Esophagus squamous epithelium (tissue), 5 donors: ENCODE data around the gene PLBD2. TPM values are rescaled to one million over a fixed set of nuclear protein-coding genes. Genes with fewer than 3 reads are reported as not detected.

Source experiments
- DNase-seq: peaks from one replicate; lab custom pipeline; 2025; lab: John Stamatoyannopoulos, UW
- H3K27ac ChIP-seq, 4 donors: fragments of 200-600 bp; sonication (generic); one replicate each; pipeline ENCODE4 v1.5.1; 2016 to 2019; ENCODE audit warnings: mild to moderate bottlenecking in 1 of 4
- H3K27me3 ChIP-seq, 4 donors: fragments of 200-600 bp; sonication (generic); 1 replicate in 3 of 4; 2 replicates in 1 of 4; pipeline versions ENCODE4 v1.5.1 to v1.6.0; 2017 to 2021; ENCODE audit warnings: antibody characterized with exemption in 1 of 4
- H3K36me3 ChIP-seq, 3 donors: fragments of 200-600 bp; sonication (generic); one replicate each; pipeline ENCODE4 v1.5.1; 2016 to 2019
- H3K4me1 ChIP-seq, 3 donors: fragments of 200-600 bp; sonication (generic); one replicate each; pipeline ENCODE4 v1.5.1; 2017 to 2019
- H3K4me3 ChIP-seq, 4 donors: fragments of 200-600 bp; sonication (generic); 1 replicate in 3 of 4; 2 replicates in 1 of 4; pipeline ENCODE4 v1.5.1; 2016 to 2019; ENCODE audit warnings: mild to moderate bottlenecking in 2 of 4, moderate library complexity in 1 of 4
- H3K9me3 ChIP-seq, 3 donors: fragments of 200-600 bp; sonication (generic); one replicate each; pipeline ENCODE4 v1.5.1; 2016 to 2019
- POLR2A ChIP-seq, 4 donors: fragments of 450-650 bp; IDR thresholded peaks; one replicate each; pipeline ENCODE4 v1.6.1; 2017; ENCODE audit warnings: antibody characterized with exemption in 4 of 4, mild to moderate bottlenecking in 4 of 4, moderate library complexity in 3 of 4
- WGBS, 2 donors: methylation state at CpG; one replicate each; pipeline ENCODE4 v1.1.5; 2018; 5-methylcytosine and 5-hydroxymethylcytosine counted together
- intact Hi-C: fragments of 100-400 bp; cut with DNase I; formaldehyde crosslinking; loops from one replicate; pipeline ENCODE4 v1.15.0; 2022
- total RNA-seq, 4 donors: library from RNA; depleted of rRNA; stranded (reverse); fragments of >200 nt; gene quantifications; one replicate each; pipeline ENCODE4 v1.1.0, GENCODE V29; 2016
- TF ChIP-seq, protein P1 (sequence below), 6 experiments: fragments of 450-650 bp in 4 of 6; fragments of 200-600 bp in 2 of 6; sonication (generic) in 2 of 6; IDR thresholded peaks; one replicate each; pipeline ENCODE4 v1.5.1; 2016 to 2019; ENCODE audit warnings: antibody characterized with exemption in 6 of 6, mild to moderate bottlenecking in 4 of 6, moderate library complexity in 4 of 6
- donor health status: DM: yes; HTN: yes; CAD: no.

The PLBD2 gene
- total RNA-seq, 4 donors from 2014 or later, result 14.3 to 22.0 (median 17.1) TPM

DNA sequence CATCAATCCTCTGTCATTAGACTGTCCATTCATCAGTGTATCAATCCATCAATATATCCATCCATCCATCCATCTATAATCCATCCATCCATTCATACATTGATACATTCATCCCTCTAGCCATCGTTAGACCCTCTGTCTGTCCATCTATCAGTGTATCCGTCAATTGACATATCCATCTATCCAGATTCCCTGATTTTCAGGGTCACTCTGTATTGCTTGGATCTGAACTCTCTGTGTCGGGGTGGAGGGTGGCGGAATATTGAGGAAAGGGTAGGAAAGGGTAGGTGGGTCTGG is 80.9 kb downstream of the PLBD2 start:
- H3K36me3 ChIP-seq, result no peaks in the 10 kb centered on the region
- no peak overlapping the region for H3K27ac ChIP-seq
- TF ChIP-seq, protein P1, sequence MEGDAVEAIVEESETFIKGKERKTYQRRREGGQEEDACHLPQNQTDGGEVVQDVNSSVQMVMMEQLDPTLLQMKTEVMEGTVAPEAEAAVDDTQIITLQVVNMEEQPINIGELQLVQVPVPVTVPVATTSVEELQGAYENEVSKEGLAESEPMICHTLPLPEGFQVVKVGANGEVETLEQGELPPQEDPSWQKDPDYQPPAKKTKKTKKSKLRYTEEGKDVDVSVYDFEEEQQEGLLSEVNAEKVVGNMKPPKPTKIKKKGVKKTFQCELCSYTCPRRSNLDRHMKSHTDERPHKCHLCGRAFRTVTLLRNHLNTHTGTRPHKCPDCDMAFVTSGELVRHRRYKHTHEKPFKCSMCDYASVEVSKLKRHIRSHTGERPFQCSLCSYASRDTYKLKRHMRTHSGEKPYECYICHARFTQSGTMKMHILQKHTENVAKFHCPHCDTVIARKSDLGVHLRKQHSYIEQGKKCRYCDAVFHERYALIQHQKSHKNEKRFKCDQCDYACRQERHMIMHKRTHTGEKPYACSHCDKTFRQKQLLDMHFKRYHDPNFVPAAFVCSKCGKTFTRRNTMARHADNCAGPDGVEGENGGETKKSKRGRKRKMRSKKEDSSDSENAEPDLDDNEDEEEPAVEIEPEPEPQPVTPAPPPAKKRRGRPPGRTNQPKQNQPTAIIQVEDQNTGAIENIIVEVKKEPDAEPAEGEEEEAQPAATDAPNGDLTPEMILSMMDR (IDR thresholded peaks at IDR 0.05), result no peak
- TF ChIP-seq POLR2A (IDR thresholded peaks at IDR 0.05), result no peak
- H3K27me3 ChIP-seq, result peaks cover 0 to 58% (median 0%) of the 10 kb centered on the region in 4 donors
- no peaks in the 10 kb centered on the region for H3K9me3 ChIP-seq
- intact Hi-C loops, result no loop called here
- DNase-seq, result no peak
- H3K4me1 ChIP-seq, result no peaks in the 10 kb centered on the region
- H3K4me3 ChIP-seq, result no peak overlapping the region
- 28 to 37% methylated on average over 3 to 4 of the region's 4 CpGs for WGBS, 2 donors

DNA sequence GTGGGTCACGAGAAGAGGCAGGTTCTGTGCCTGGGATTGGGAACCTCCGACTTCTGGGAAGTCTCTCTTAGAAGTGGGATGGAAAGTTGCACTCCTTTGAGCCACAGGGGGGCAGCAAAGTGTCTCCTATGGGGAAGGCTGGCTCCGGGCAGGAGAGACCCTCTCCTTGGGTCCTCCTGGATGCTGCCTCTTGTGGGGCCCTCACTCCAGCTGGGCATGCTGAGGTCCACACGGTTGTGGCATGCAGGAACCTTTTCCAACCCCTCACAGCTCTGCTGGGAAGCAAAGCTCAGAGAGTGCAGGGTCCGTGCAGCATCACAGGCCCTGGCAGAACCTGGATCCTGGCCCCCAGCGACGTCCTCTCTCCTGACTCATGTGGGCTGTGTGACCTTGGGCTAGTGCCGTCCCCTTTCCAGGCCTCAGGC is 81.2 kb downstream of the PLBD2 start:
- H3K27ac ChIP-seq, result no peak overlapping the region
- H3K36me3 ChIP-seq, result no peaks in the 10 kb centered on the region
- no peaks in the 10 kb centered on the region for H3K4me1 ChIP-seq
- 28 to 35% methylated on average over 7 to 8 of the region's 8 CpGs for WGBS, 2 donors
- DNase-seq, result no peak
- no peak overlapping the region for H3K4me3 ChIP-seq
- no peaks in the 10 kb centered on the region for H3K9me3 ChIP-seq
- intact Hi-C loops, result no loop called here
- peaks cover 0 to 58% (median 0%) of the 10 kb centered on the region in 4 donors for H3K27me3 ChIP-seq
- TF ChIP-seq, protein P1 (IDR thresholded peaks at IDR 0.05), result peak in 4 of 6 experiments; percentile 13 to 53 (median 30)
- TF ChIP-seq POLR2A (IDR thresholded peaks at IDR 0.05), result no peak

DNA sequence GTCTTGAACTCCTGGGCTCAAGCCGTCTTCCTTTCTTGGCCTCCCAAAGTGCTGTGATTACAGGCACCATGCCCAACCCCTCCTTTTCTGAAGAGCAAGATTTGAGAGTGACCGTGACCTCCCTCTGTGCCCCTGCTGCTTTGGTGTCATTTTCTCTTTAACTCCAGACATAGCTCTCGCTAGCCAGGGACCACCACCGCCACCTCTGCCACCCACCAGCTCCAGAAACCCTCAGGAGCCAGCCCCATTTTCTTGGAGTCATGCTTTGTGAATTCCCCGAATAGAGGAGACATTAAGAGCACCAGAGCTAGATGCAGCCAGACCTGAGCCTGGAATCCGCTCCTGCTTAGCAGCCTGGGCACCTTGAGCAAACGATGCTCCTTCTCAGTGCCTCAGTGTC is 81.9 kb downstream of the PLBD2 start:
- Histone ChIP-seq H3K27ac (no peak overlapping the region), H3K27me3 (peaks cover 0 to 65% (median 0%) of the 10 kb centered on the region in 4 donors), H3K9me3 (no peaks in the 10 kb centered on the region), H3K36me3 (no peaks in the 10 kb centered on the region), H3K4me1 (no peaks in the 10 kb centered on the region), H3K4me3 (no peak overlapping the region)
- 63 to 66% methylated on average over 4 to 7 of the region's 7 CpGs for WGBS, 2 donors
- no peak for DNase-seq
- TF ChIP-seq, protein P1 (IDR thresholded peaks at IDR 0.05), result no peak
- no peak for TF ChIP-seq POLR2A (IDR thresholded peaks at IDR 0.05)
- intact Hi-C loops, result no loop called here

Other genes with a start within 250 kb of the PLBD2 start
- gene RASAL1, start 222.8 kb upstream of the PLBD2 start, total RNA-seq, result 10 to 100 TPM; 17.4 to 98.7 (median 56.6) TPM
- gene CFAP73, start 208.9 kb upstream of the PLBD2 start, total RNA-seq, result under 1 TPM in 1 of 4 donors, not detected in 3; 0.26 TPM
- 10 to 100 TPM; 35.3 to 80.5 (median 65.2) TPM for gene DDX54, start 173.1 kb upstream of the PLBD2 start, total RNA-seq
- 10 to 100 TPM; 17.0 to 30.0 (median 20.3) TPM for gene RITA1, start 172.9 kb upstream of the PLBD2 start, total RNA-seq
- gene TPCN1, start 137.1 kb upstream of the PLBD2 start, total RNA-seq, result 10 to 100 TPM; 15.5 to 48.8 (median 34.5) TPM
- gene SLC8B1, start 23.5 kb upstream of the PLBD2 start, total RNA-seq, result 10 to 100 TPM; 19.6 to 31.9 (median 28.5) TPM
- under 1 TPM in 1 of 4 donors, not detected in 3; 0.76 TPM for gene SDS, start 45.3 kb downstream of the PLBD2 start, total RNA-seq
- gene SDSL, start 63.8 kb downstream of the PLBD2 start, total RNA-seq, result 1 to 10 TPM in 2 of 4 donors, under 1 TPM in 1, not detected in 1; 0.48 to 3.1 (median 1.5) TPM
- gene LHX5, start 113.3 kb downstream of the PLBD2 start, total RNA-seq, result not detected